T-helper 1 cell (primary cell): Measurements from ENCODE around the gene ITK.
"Not testable (repeated sequence)": the region's sequence is repeated elsewhere in the genome, so short reads cannot be mapped to it uniquely, and the experiment has no call there.

Source experiments
- DNase-seq, 5 donors: peaks; one replicate each; pipeline ENCODE4 v3.0.0-alpha.2; 2012 to 2020

The ITK gene

GRCh38 chr5:157213527-157214243, 33.0 kb downstream of the ITK start:
- DNase-seq, result no peak

- no peak for DNase-seq
Observed at GRCh38 chr5:157214415-157214814, 33.8 kb downstream of the ITK start.

GRCh38 chr5:157214861-157215513, 34.3 kb downstream of the ITK start:
- peak in 1 of 5 donors; percentile 69 for DNase-seq

- DNase-seq, result no peak
Observed at GRCh38 chr5:157215514-157216167, 35.0 kb downstream of the ITK start.

GRCh38 chr5:157216391-157217142, 35.9 kb downstream of the ITK start:
- DNase-seq, result peak in 1 of 5 donors; percentile 62

- DNase-seq, result peak in 1 of 5 donors; percentile 67
Observed at GRCh38 chr5:157217289-157218024, 36.8 kb downstream of the ITK start.

GRCh38 chr5:157219491-157220271, 39.0 kb downstream of the ITK start:
- peak in 1 of 5 donors; percentile 90 for DNase-seq

- no peak for DNase-seq
Observed at GRCh38 chr5:157221959-157222358, 41.3 kb downstream of the ITK start.

GRCh38 chr5:157222506-157223230, 42.0 kb downstream of the ITK start:
- peak in 4 of 5 donors; percentile 37 to 92 (median 42) for DNase-seq

GRCh38 chr5:157225469-157226422, 45.1 kb downstream of the ITK start:
- no peak for DNase-seq

GRCh38 chr5:157230610-157231009, 50.0 kb downstream of the ITK start:
- no peak for DNase-seq

- DNase-seq, result no peak
Observed at GRCh38 chr5:157232706-157233105, 52.1 kb downstream of the ITK start.

- DNase-seq, result no peak
Observed at GRCh38 chr5:157233515-157233914, 52.9 kb downstream of the ITK start.

GRCh38 chr5:157236423-157236822, 55.8 kb downstream of the ITK start:
- no peak for DNase-seq

- DNase-seq, result no peak
Observed at GRCh38 chr5:157241483-157241882, 60.8 kb downstream of the ITK start.

- DNase-seq, result not testable (repeated sequence)
Observed at GRCh38 chr5:157244704-157245103, 64.1 kb downstream of the ITK start.

- DNase-seq, result no peak
Observed at GRCh38 chr5:157245476-157245875, 64.8 kb downstream of the ITK start.

- no peak for DNase-seq
Observed at GRCh38 chr5:157245886-157246285, 65.2 kb downstream of the ITK start.

- DNase-seq, result peak in 1 of 5 donors; percentile 49
Observed at GRCh38 chr5:157247267-157247666, 66.6 kb downstream of the ITK start.
